GM12878 (cell line): Measurements from ENCODE around the gene TEX51. TPM values are rescaled to one million over a fixed set of nuclear protein-coding genes. Genes with fewer than 3 reads are reported as not detected.

ENCODE experiments used
- ATAC-seq: fragments of 200-7000 bp; cut with Tn5 transposase; 3 replicates; pipeline ENCODE4 v1.9.1; 2020; ENCODE audit warnings: mild to moderate bottlenecking, moderate library complexity
- BruUV-seq: library from RNA; stranded (reverse); fragments of 400-500 nt; replicated peaks from 2 replicates; lab custom pipeline; 2021; lab: Mats Ljungman, UMichigan
- CTCF ChIA-PET: fragments of 300-600 bp; sonication (Branson Sonifier 250); formaldehyde crosslinking; extraction: SDS; loops from one replicate; lab custom pipeline; 2021; ENCODE audit warnings: inconsistent platforms; lab: Yijun Ruan, JAX
- POLR2A ChIA-PET: fragments of 350-600 bp; formaldehyde crosslinking; extraction: SDS; loops from one replicate; lab custom pipeline; 2021; ENCODE audit warnings: inconsistent platforms; lab: Charles Lee
- RAD21 ChIA-PET: fragments of 300-600 bp; sonication (Branson Sonifier 250); formaldehyde crosslinking; loops from one replicate; lab custom pipeline; 2023; ENCODE audit warnings: antibody characterized with exemption; ENCODE audit not compliant: unreplicated experiment; lab: Charles Lee
- SMC1A ChIA-PET: fragments of 300-600 bp; sonication (Branson Sonifier 250); formaldehyde crosslinking; loops from one replicate; lab custom pipeline; 2023; ENCODE audit not compliant: unreplicated experiment, uncharacterized antibody; lab: Charles Lee
- DNase-seq: peaks from one replicate; pipeline ENCODE4 v3.0.0-alpha.2; 2011; ENCODE audit warnings: low read depth, low spot score
- FAIRE-seq: peaks from 3 replicates; lab custom pipeline; 2011; peaks lifted over from hg19 to GRCh38; lab: Jason Lieb, UNC
- H2AFZ ChIP-seq: 2 replicates; pipeline ENCODE4 v1.6.0; 2011; ENCODE audit warnings: low read depth, low read length, control low read depth; ENCODE audit not compliant: control insufficient read depth
- H3K27ac ChIP-seq: 2 replicates; pipeline ENCODE4 v1.5.1; 2011; ENCODE audit warnings: control low read depth; ENCODE audit not compliant: control insufficient read depth, insufficient read depth
- H3K27me3 ChIP-seq, 2 experiments: replicated peaks in 1 of 2; 2 replicates each; pipeline versions ENCODE4 v1.6.0 to v1.6.1; 2011; ENCODE audit warnings: low read length in 1 of 2; ENCODE audit not compliant: control insufficient read depth in 2 of 2, insufficient read depth in 2 of 2
- H3K36me3 ChIP-seq, 2 experiments: 2 replicates each; pipeline ENCODE4 v1.5.1; 2011; ENCODE audit warnings: low read length in 1 of 2; ENCODE audit not compliant: control insufficient read depth in 2 of 2, insufficient read depth in 2 of 2
- H3K4me1 ChIP-seq: 2 replicates; pipeline ENCODE4 v1.6.1; 2011; ENCODE audit warnings: mild to moderate bottlenecking, low read length, moderate library complexity, mixed read lengths; ENCODE audit not compliant: control insufficient read depth, insufficient read depth
- H3K4me2 ChIP-seq: 2 replicates; pipeline ENCODE4 v1.6.0; 2011; ENCODE audit warnings: control low read depth; ENCODE audit not compliant: control insufficient read depth, insufficient read depth
- H3K4me3 ChIP-seq: fragments of 200-600 bp; sonication (generic); 2 replicates; pipeline ENCODE4 v1.5.1; 2016
- H3K79me2 ChIP-seq: 2 replicates; pipeline ENCODE4 v1.6.0; 2011; ENCODE audit warnings: low read length; ENCODE audit not compliant: control insufficient read depth, insufficient read depth
- H3K9ac ChIP-seq: 2 replicates; pipeline ENCODE4 v1.8.0; 2011; ENCODE audit warnings: low read length, control low read depth, mixed read lengths; ENCODE audit not compliant: control insufficient read depth, insufficient read depth
- H3K9me3 ChIP-seq: replicated peaks from 3 replicates; pipeline ENCODE4 v1.5.1; 2011; ENCODE audit warnings: mild to moderate bottlenecking, low read length; ENCODE audit not compliant: control insufficient read depth, insufficient read depth
- H4K20me1 ChIP-seq: 2 replicates; pipeline ENCODE4 v1.6.0; 2011; ENCODE audit not compliant: control insufficient read depth, insufficient read depth
- ATF2 ChIP-seq: IDR thresholded peaks from 2 replicates; pipeline ENCODE4 v1.6.1; 2012; ENCODE audit warnings: low read length, inconsistent platforms
- BCL3 ChIP-seq: IDR thresholded peaks from 2 replicates; pipeline ENCODE4 v1.6.1; 2011; ENCODE audit warnings: borderline replicate concordance, low read depth, mild to moderate bottlenecking, moderate library complexity, low read length; ENCODE audit not compliant: insufficient read depth, poor library complexity, severe bottlenecking
- CBFB ChIP-seq: IDR thresholded peaks from 2 replicates; pipeline ENCODE4 v1.6.1; 2016; ENCODE audit warnings: antibody characterized with exemption, low read depth
- CEBPB ChIP-seq, 2 experiments: fragments of 150-350 bp in 1 of 2; IDR thresholded peaks; 2 replicates each; pipeline ENCODE4 v1.6.1; 2012 to 2014; ENCODE audit warnings: low read depth in 2 of 2, low read length in 2 of 2, borderline replicate concordance in 1 of 2, inconsistent platforms in 1 of 2
- IRF5 ChIP-seq: fragments of 450-650 bp; IDR thresholded peaks from 2 replicates; pipeline ENCODE4 v1.6.1; 2017; ENCODE audit warnings: borderline replicate concordance
- MYC ChIP-seq: IDR thresholded peaks from 2 replicates; pipeline ENCODE4 v1.6.1; 2011; ENCODE audit warnings: mild to moderate bottlenecking, low read length, moderate library complexity, inconsistent platforms; ENCODE audit not compliant: insufficient read depth, insufficient replicate concordance, insufficient read length, severe bottlenecking
- PKNOX1 ChIP-seq: fragments of 450-650 bp; IDR thresholded peaks from 2 replicates; pipeline ENCODE4 v1.6.1; 2016; ENCODE audit warnings: mild to moderate bottlenecking
- SP1 ChIP-seq: IDR thresholded peaks from one replicate; pipeline ENCODE4 v1.6.1; 2011; ENCODE audit warnings: low read depth, low read length
- YBX1 ChIP-seq: fragments of 450-650 bp; IDR thresholded peaks from 2 replicates; pipeline ENCODE4 v1.6.1; 2016; ENCODE audit warnings: antibody characterized with exemption
- YY1 ChIP-seq: IDR thresholded peaks from 2 replicates; pipeline ENCODE4 v1.6.1; 2011; ENCODE audit warnings: low read depth, mild to moderate bottlenecking, low read length
- WGBS: methylation state at CpG from one replicate; pipeline ENCODE4 v1.1.6; 2016; ENCODE audit warnings: low lambda C conversion rate; ENCODE audit not compliant: insufficient replicate concordance, insufficient coverage; ENCODE audit errors: missing lambda C conversion rate; 5-methylcytosine and 5-hydroxymethylcytosine counted together
- in situ Hi-C: fragments of 300-500 bp; cut with MboI; formaldehyde crosslinking; loops from 9 replicates; pipeline ENCODE4 v1.14.3; 2018; ENCODE audit warnings: mixed read lengths
- intact Hi-C: fragments of 100-400 bp; cut with micrococcal nuclease; formaldehyde crosslinking; loops from one replicate; pipeline ENCODE4 v1.14.2; 2022; ENCODE audit not compliant: unreplicated experiment
- polyA plus RNA-seq, 11 experiments: library from polyadenylated mRNA; depleted of rRNA in 4 of 11; unstranded in 6 of 11; stranded (reverse) in 5 of 11; fragments of >200 nt; fragmentation: Nextera tagmentation in 4 of 11; fragmentation: Illumina TruSeq in 1 of 11; extraction: Ambion mirVana in 4 of 11; extraction: Trizol in 1 of 11; gene quantifications; 1 replicate in 1 of 11; 2 replicates in 10 of 11; pipeline versions ENCODE4 v1.2.1 to v1.2.3, GENCODE V29; 2011 to 2016; ENCODE audit warnings: inconsistent platforms in 2 of 11, missing spikeins in 2 of 11, low read depth in 1 of 11
- total RNA-seq, 4 experiments: library from RNA; depleted of rRNA in 3 of 4; stranded (reverse); fragments of >200 nt in 3 of 4; fragmentation: Illumina TruSeq in 1 of 4; extraction: Trizol in 1 of 4; gene quantifications; 2 replicates each; pipeline versions ENCODE4 v1.2.1 to v1.2.3, GENCODE V29; 2013 to 2021
- TF ChIP-seq, protein P1 (sequence below): fragments of 450-650 bp; IDR thresholded peaks from 2 replicates; pipeline ENCODE4 v1.6.1; 2018; ENCODE audit warnings: borderline replicate concordance, mild to moderate bottlenecking; ENCODE audit not compliant: partially characterized antibody

The TEX51 gene
- total and polyA plus RNA-seq, 10 of the 15 experiments (the other 5 are each of a cell fraction or from before 2014, with no cell fraction given): not detected

GRCh38 chr2:126899616-126900185 lies 1.0 kb downstream of the TEX51 start:
- no TSS peak for BruUV-seq
- Histone ChIP-seq H3K36me3 (no peaks in the 10 kb centered on the region), H3K4me2 (no peak overlapping the region), H3K4me1 (no peaks in the 10 kb centered on the region), H3K79me2 (no peaks in the 10 kb centered on the region), H2AFZ (no peak overlapping the region), H4K20me1 (no peaks in the 10 kb centered on the region), H3K9me3 (no peaks in the 10 kb centered on the region; the same call in 2 of the 3 replicates), H3K4me3 (no peak overlapping the region), H3K9ac (no peak overlapping the region), H3K27me3 (no peaks in the 10 kb centered on the region; a peak in 1 of 4 replicates), H3K27ac (no peak overlapping the region)
- ChIA-PET SMC1A (no interaction called here), POLR2A (no interaction called here), CTCF (no interaction called here), RAD21 (no interaction called here)
- in situ Hi-C loops (no loop called here), intact Hi-C loops (no loop called here)
- TF ChIP-seq IRF5 (no peak), PKNOX1 (no peak), CEBPB (IDR thresholded peaks at IDR 0.05; ENCODE audit: borderline replicate concordance in 1 of 2, low read depth in 2 of 2, low read length in 2 of 2) (no peak), BCL3 (no peak), SP1 (no peak), YBX1 (no peak), MYC (no peak), YY1 (no peak), CBFB (no peak), ATF2 (no peak)
- TF ChIP-seq, protein P1, sequence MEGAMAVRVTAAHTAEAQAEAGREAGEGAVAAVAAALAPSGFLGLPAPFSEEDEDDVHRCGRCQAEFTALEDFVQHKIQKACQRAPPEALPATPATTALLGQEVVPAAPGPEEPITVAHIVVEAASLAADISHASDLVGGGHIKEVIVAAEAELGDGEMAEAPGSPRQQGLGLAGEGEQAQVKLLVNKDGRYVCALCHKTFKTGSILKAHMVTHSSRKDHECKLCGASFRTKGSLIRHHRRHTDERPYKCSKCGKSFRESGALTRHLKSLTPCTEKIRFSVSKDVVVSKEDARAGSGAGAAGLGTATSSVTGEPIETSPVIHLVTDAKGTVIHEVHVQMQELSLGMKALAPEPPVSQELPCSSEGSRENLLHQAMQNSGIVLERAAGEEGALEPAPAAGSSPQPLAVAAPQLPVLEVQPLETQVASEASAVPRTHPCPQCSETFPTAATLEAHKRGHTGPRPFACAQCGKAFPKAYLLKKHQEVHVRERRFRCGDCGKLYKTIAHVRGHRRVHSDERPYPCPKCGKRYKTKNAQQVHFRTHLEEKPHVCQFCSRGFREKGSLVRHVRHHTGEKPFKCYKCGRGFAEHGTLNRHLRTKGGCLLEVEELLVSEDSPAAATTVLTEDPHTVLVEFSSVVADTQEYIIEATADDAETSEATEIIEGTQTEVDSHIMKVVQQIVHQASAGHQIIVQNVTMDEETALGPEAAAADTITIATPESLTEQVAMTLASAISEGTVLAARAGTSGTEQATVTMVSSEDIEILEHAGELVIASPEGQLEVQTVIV: no peak
- ATAC-seq (no peak), FAIRE-seq (no peak), DNase-seq (no peak)
- WGBS: 18% methylated on average over 4 of the region's 4 CpGs
